HEK293 (cell line): ENCODE results near the gene HOXD12.

Experiments used
- ZBTB20 ChIP-seq: fragments of 450-650 bp; formaldehyde crosslinking; IDR thresholded peaks from 2 replicates; pipeline ENCODE4 v1.5.1; 2016; ENCODE audit warnings: missing biosample characterization, missing genetic modification characterization
- ZNF610 ChIP-seq: fragments of 450-650 bp; formaldehyde crosslinking; IDR thresholded peaks from 2 replicates; pipeline ENCODE4 v1.5.1; 2016; ENCODE audit warnings: missing biosample characterization, missing genetic modification characterization, borderline replicate concordance
- ZNF626 ChIP-seq: fragments of 450-650 bp; sonication (Bioruptor Pico); formaldehyde crosslinking; IDR thresholded peaks from 2 replicates; pipeline ENCODE4 v1.5.1; 2018; ENCODE audit warnings: missing biosample characterization, missing genetic modification characterization, inconsistent platforms
- ZNF664 ChIP-seq: fragments of 450-650 bp; formaldehyde crosslinking; IDR thresholded peaks from 2 replicates; pipeline ENCODE4 v1.5.1; 2016; ENCODE audit warnings: missing biosample characterization, missing genetic modification characterization
- TF ChIP-seq, protein P1 (sequence below): fragments of 450-650 bp; formaldehyde crosslinking; IDR thresholded peaks from 2 replicates; pipeline ENCODE4 v1.5.1; 2016; ENCODE audit warnings: missing biosample characterization, missing genetic modification characterization
- TF ChIP-seq, protein P2 (sequence below): fragments of 450-650 bp; formaldehyde crosslinking; IDR thresholded peaks from 2 replicates; pipeline ENCODE4 v1.5.1; 2017; ENCODE audit warnings: missing biosample characterization, missing genetic modification characterization
- TF ChIP-seq, protein P3 (sequence below): fragments of 450-650 bp; formaldehyde crosslinking; IDR thresholded peaks from 2 replicates; pipeline ENCODE4 v1.5.1; 2016; ENCODE audit warnings: missing biosample characterization, missing genetic modification characterization

DNA sequence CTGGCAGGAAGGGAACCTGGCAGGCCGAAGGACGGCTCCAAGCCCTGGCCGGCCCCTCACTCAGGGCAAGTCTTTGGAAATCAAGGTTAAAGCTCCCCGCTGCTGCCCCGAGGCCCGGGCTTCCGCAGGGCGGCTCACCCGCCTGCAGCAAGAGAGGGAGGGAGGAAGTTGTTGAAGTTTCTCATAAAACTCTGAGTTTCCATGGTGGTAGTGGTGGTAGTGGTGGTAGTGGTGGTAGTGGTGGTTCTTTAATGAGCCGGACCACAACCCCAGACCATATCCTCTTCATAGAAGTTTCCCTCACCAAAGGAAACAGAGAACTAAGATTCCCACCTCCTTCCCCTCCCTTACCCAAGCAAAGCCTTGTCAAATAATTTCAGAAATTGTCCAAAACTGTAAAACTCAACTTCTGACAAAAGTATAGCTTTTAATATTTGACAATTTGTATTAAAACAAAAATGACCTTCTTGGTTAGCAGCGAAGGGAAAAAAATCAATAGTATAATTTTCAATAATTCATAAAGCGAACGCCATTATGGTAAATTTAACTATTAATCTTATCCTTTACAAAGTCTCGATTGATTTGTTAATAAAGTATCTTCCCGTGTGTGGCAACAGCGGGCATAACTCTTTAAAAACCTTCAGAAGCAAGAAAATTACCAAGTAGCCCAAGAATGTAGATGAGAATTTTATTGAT is 15.5 kb downstream of the HOXD12 start:
- TF ChIP-seq, protein P1, sequence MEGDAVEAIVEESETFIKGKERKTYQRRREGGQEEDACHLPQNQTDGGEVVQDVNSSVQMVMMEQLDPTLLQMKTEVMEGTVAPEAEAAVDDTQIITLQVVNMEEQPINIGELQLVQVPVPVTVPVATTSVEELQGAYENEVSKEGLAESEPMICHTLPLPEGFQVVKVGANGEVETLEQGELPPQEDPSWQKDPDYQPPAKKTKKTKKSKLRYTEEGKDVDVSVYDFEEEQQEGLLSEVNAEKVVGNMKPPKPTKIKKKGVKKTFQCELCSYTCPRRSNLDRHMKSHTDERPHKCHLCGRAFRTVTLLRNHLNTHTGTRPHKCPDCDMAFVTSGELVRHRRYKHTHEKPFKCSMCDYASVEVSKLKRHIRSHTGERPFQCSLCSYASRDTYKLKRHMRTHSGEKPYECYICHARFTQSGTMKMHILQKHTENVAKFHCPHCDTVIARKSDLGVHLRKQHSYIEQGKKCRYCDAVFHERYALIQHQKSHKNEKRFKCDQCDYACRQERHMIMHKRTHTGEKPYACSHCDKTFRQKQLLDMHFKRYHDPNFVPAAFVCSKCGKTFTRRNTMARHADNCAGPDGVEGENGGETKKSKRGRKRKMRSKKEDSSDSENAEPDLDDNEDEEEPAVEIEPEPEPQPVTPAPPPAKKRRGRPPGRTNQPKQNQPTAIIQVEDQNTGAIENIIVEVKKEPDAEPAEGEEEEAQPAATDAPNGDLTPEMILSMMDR (tag by site-specific recombination) = no peak
- no peak for TF ChIP-seq ZBTB20 (tag by site-specific recombination)
- TF ChIP-seq, protein P2, sequence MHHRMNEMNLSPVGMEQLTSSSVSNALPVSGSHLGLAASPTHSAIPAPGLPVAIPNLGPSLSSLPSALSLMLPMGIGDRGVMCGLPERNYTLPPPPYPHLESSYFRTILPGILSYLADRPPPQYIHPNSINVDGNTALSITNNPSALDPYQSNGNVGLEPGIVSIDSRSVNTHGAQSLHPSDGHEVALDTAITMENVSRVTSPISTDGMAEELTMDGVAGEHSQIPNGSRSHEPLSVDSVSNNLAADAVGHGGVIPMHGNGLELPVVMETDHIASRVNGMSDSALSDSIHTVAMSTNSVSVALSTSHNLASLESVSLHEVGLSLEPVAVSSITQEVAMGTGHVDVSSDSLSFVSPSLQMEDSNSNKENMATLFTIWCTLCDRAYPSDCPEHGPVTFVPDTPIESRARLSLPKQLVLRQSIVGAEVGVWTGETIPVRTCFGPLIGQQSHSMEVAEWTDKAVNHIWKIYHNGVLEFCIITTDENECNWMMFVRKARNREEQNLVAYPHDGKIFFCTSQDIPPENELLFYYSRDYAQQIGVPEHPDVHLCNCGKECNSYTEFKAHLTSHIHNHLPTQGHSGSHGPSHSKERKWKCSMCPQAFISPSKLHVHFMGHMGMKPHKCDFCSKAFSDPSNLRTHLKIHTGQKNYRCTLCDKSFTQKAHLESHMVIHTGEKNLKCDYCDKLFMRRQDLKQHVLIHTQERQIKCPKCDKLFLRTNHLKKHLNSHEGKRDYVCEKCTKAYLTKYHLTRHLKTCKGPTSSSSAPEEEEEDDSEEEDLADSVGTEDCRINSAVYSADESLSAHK (tag by site-specific recombination) = no peak
- no peak for TF ChIP-seq ZNF626
- no peak for TF ChIP-seq ZNF664 (tag by site-specific recombination)
- no peak for TF ChIP-seq ZNF610 (tag by site-specific recombination)
- TF ChIP-seq, protein P3, sequence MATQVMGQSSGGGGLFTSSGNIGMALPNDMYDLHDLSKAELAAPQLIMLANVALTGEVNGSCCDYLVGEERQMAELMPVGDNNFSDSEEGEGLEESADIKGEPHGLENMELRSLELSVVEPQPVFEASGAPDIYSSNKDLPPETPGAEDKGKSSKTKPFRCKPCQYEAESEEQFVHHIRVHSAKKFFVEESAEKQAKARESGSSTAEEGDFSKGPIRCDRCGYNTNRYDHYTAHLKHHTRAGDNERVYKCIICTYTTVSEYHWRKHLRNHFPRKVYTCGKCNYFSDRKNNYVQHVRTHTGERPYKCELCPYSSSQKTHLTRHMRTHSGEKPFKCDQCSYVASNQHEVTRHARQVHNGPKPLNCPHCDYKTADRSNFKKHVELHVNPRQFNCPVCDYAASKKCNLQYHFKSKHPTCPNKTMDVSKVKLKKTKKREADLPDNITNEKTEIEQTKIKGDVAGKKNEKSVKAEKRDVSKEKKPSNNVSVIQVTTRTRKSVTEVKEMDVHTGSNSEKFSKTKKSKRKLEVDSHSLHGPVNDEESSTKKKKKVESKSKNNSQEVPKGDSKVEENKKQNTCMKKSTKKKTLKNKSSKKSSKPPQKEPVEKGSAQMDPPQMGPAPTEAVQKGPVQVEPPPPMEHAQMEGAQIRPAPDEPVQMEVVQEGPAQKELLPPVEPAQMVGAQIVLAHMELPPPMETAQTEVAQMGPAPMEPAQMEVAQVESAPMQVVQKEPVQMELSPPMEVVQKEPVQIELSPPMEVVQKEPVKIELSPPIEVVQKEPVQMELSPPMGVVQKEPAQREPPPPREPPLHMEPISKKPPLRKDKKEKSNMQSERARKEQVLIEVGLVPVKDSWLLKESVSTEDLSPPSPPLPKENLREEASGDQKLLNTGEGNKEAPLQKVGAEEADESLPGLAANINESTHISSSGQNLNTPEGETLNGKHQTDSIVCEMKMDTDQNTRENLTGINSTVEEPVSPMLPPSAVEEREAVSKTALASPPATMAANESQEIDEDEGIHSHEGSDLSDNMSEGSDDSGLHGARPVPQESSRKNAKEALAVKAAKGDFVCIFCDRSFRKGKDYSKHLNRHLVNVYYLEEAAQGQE (tag by site-specific recombination) = no peak
